Kidney (tissue), 14 donors: ENCODE measurements around the gene NINJ1. TPM values are rescaled to one million over a fixed set of nuclear protein-coding genes. Genes with fewer than 3 reads are reported as not detected.
A peak's percentile ranks its signal among the peaks of the same experiment; 100 is the strongest.

ENCODE experiments used
- DNase-seq, 5 donors: peaks; one replicate each; pipeline ENCODE4 v3.0.0-alpha.2; 2013 to 2020
- FAIRE-seq: peaks from 2 replicates; lab custom pipeline; 2012; peaks lifted over from hg19 to GRCh38; lab: Jason Lieb, UNC
- H3K27ac ChIP-seq, 2 donors: one replicate each; pipeline ENCODE4 v1.7.0; 2013; ENCODE audit warnings: low read depth in 2 of 2, low read length in 2 of 2, inconsistent platforms in 1 of 2
- H3K27me3 ChIP-seq: one replicate; pipeline ENCODE4 v1.7.1; 2013; ENCODE audit warnings: low read length, inconsistent platforms; ENCODE audit not compliant: control insufficient read depth, insufficient read depth
- H3K36me3 ChIP-seq, 3 donors: one replicate each; pipeline versions ENCODE4 v1.7.0 to v1.7.1; 2013; ENCODE audit warnings: low read length in 3 of 3, control low read depth in 1 of 3, inconsistent platforms in 1 of 3; ENCODE audit not compliant: insufficient read depth in 3 of 3, control insufficient read depth in 2 of 3
- H3K4me1 ChIP-seq, 3 donors: one replicate each; pipeline versions ENCODE4 v1.7.0 to v1.7.1; 2013; ENCODE audit warnings: low read length in 3 of 3, inconsistent platforms in 1 of 3, low read depth in 1 of 3; ENCODE audit not compliant: control insufficient read depth in 2 of 3, insufficient read depth in 2 of 3
- H3K4me3 ChIP-seq, 3 donors: one replicate each; pipeline versions ENCODE4 v1.7.0 to v1.8.1; 2013; ENCODE audit warnings: low read length in 3 of 3, control low read depth in 1 of 3, inconsistent platforms in 1 of 3
- H3K9ac ChIP-seq, 3 donors: one replicate each; pipeline versions ENCODE4 v1.7.0 to v1.7.1; 2013; ENCODE audit warnings: low read length in 3 of 3, control low read depth in 1 of 3, inconsistent platforms in 1 of 3
- H3K9me3 ChIP-seq, 3 donors: one replicate each; pipeline versions ENCODE4 v1.7.0 to v1.7.1; 2013; ENCODE audit warnings: low read length in 3 of 3, control low read depth in 1 of 3, inconsistent platforms in 1 of 3; ENCODE audit not compliant: control insufficient read depth in 2 of 3, insufficient read depth in 1 of 3
- CTCF ChIP-seq: IDR thresholded peaks from 3 replicates; pipeline ENCODE4 v1.5.1; 2012; ENCODE audit warnings: mild to moderate bottlenecking, moderate library complexity, borderline replicate concordance; ENCODE audit not compliant: insufficient read depth; ENCODE audit errors: extremely low read depth
- intact Hi-C: fragments of 100-400 bp; cut with DNase I; formaldehyde crosslinking; loops from one replicate; pipeline ENCODE4 v1.11.1; 2022
- polyA plus RNA-seq: library from polyadenylated mRNA; stranded (reverse); fragments of 350-450 nt; fragmentation: Illumina TruSeq; extraction: RNeasy Lipid Tissue Mini Kit (QIAGEN cat#74804); gene quantifications from one replicate; pipeline ENCODE4 v1.2.3, GENCODE V29; 2014; ENCODE audit warnings: low read depth, low replicate concordance; ENCODE audit not compliant: insufficient read depth
- total RNA-seq: library from RNA; stranded (reverse); fragmentation: NEBNext Ultra II Directional; extraction: Animal tissue kit (Norgen Biotek cat#: 25700); gene quantifications from one replicate; pipeline ENCODE4 v1.2.1, GENCODE V29; 2021
- donor health status: control.
- donor health status: control.
- donor health status: control.
- donor health status: control.
- donor health status: control.
- donor health status: DM: yes; HTN: yes; CAD: no.
- donor health status: Normal renal cell carcinoma (clear cell type).

Gene NINJ1
- total and polyA plus RNA-seq, 2 donors from 2014 or later = 56.3 to 149 TPM

DNA sequence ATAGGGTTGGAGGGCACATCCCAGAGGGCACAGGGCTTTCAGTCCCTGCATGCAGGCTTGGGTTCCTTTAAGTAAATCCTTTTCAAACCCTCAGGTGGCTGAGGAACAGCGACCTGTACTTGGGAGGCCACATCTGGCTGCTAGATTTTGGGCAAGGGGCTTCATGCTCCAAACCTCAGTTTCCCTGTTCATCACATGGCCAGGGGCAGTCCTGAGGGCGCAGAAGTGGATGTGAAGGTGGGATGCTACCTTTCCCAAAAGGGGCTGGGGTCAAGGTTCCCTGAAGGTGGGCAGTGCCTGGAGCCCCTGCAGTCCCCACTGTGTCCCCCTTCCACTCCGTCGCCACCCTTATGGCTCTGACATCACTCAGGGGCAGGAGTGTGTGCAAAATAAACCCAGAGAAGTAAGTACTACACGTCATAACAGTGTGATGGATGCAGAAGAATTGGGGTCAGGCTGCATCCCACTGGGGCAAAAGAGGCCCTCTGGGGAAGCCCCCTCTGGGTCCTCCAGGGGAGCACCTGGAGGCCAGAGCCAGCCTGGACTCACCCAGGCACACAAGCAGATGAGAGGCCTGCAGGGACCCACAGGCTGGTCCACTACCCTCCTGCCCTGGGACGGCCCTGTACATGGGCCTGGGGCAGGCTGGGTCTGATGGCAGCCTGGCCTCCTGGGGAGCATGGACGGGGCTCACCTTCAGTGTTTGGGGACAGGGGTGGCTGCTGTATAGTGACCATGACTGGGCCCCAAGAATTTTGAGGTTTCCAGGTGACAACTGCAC, 40.0 kb downstream of the NINJ1 start:
- intact Hi-C loops = no loop called here
- H3K9me3 ChIP-seq = no peaks in the 10 kb centered on the region
- DNase-seq (peak in 2 of 5 donors; percentile 72 to 81), FAIRE-seq (no peak)
- no peak for TF ChIP-seq CTCF
- H3K27me3 ChIP-seq = no peaks in the 10 kb centered on the region
- H3K4me3 ChIP-seq = no peak overlapping the region
- H3K9ac ChIP-seq = no peak overlapping the region
- no peaks in the 10 kb centered on the region for H3K36me3 ChIP-seq
- peaks cover 14 to 38% (median 31%) of the 10 kb centered on the region in 3 donors for H3K4me1 ChIP-seq
- H3K27ac ChIP-seq = peak overlapping the region; percentile 95 to 96

DNA sequence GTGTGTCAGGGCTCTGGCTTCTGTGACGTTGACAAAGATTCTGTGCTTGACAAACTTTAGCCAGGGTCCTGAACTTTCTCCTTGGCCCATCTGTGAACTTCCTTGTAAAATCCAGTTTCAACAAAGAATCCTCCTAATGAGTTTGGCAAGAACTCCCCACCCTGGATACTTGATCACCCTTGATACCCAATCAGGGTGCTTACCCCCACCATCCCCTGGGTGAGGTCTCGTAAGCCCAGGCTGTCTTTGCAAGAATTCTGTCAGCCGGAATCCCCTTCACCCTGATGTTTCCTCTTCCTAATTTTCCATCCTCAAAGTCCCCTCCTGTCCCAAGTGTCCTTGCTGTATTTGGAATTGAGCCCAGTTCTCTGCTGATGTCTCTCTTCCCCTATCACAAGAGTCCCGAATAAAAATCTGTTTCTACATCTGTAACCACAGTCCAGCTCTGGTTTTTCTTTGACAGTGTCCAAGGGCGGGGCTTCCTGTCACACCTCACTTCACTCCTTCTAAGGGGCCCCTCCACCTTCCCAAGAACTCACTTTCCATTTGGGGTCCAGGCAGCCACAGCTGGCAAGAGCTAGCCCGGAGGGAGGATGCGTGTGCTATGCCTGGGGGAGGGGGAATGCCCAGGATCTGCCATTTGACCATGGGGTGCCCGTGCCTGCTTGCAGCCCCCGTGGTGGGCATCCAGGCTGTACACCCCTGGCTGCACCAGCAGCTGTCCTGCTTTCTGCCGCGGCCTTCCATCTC, 40.7 kb downstream of the NINJ1 start:
- Histone ChIP-seq H3K4me1 (peaks cover 14 to 34% (median 29%) of the 10 kb centered on the region in 3 donors), H3K27me3 (no peaks in the 10 kb centered on the region), H3K36me3 (no peaks in the 10 kb centered on the region), H3K9ac (peak overlapping the region in 1 of 3 donors; percentile 40), H3K9me3 (no peaks in the 10 kb centered on the region), H3K4me3 (no peak overlapping the region), H3K27ac (peak overlapping the region; percentile 11 to 79)
- intact Hi-C loops = no loop called here
- no peak for TF ChIP-seq CTCF
- FAIRE-seq = no peak
- DNase-seq = peak; percentile 62 to 83 (median 81)

DNA sequence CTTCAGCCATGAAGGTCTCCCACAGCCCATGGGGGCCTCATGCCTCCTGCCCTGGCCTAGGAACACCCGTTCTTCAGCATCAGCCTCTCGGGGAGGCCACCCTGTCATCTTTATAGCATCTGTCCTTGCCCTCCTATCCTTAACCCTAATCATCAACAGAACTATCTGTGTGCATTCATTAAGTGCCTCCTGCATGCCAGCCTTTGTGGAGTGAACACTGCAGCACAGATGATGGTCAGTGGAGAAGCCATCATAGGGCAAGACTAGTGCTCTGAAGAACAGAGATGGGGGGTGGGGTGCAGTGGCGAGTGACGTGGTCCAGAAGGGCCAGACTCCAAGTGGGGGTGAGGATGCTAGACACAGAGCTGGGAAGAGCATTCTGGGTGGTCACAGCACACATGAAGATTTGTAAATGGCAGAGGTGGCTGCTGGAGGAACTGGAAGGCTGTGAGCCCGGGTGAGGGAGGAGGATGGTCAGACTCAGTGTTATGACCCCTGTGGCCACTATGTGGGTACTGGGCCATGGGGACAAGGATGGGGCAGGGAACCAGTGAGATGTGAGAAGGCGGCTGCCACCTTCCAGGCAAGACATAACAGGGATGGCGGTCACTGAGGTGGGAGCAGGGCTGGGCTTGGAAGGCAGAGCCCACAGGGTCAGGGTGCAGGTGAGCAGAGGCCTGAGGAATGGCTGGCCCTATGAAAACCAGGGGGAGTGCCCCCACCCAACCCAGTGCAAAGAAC, 41.6 kb downstream of the NINJ1 start:
- intact Hi-C loops = no loop called here
- no peak for TF ChIP-seq CTCF
- FAIRE-seq (no peak), DNase-seq (peak in 3 of 5 donors; percentile 8 to 75 (median 57))
- peak overlapping the region in 1 of 3 donors; percentile 40 for H3K9ac ChIP-seq
- no peaks in the 10 kb centered on the region for H3K27me3 ChIP-seq
- no peaks in the 10 kb centered on the region for H3K9me3 ChIP-seq
- H3K36me3 ChIP-seq = no peaks in the 10 kb centered on the region
- H3K27ac ChIP-seq = peak overlapping the region; percentile 11 to 60
- no peak overlapping the region for H3K4me3 ChIP-seq
- peaks cover 14 to 26% (median 21%) of the 10 kb centered on the region in 3 donors for H3K4me1 ChIP-seq
